AG20443 (cell line): Measurements from ENCODE around the gene MEGF6.

Experiments
- DNase-seq: peaks from one replicate; pipeline ENCODE4 v3.0.0; 2012; ENCODE audit warnings: low spot score, mixed read lengths

The MEGF6 gene

DNA sequence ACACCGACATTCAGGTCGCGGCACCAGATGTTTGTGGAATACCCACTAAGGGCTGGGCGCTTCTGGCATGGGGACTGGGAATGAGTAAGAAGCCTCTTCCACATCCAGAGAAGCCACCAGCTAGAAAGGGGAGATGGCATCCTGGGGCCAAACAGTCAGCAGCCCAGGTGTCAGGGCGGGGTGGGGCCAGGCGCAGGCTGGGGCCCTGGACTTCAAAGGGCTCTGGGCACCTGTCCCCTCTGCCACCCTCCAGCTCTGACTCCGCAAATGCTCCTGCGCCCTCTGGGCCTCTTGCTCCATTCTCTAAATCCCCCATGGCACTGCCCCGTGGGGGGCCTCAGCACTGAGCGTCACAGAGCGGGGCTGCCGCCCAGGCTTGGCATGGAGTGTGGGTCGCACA is 70.4 kb downstream of the MEGF6 start:
- no peak for DNase-seq

- DNase-seq: no peak
These were observed 71.4 kb downstream of the MEGF6 start for GRCh38 chr1:3539707-3540425.

- no peak for DNase-seq
These were observed 73.9 kb downstream of the MEGF6 start for GRCh38 chr1:3537359-3537758.

DNA sequence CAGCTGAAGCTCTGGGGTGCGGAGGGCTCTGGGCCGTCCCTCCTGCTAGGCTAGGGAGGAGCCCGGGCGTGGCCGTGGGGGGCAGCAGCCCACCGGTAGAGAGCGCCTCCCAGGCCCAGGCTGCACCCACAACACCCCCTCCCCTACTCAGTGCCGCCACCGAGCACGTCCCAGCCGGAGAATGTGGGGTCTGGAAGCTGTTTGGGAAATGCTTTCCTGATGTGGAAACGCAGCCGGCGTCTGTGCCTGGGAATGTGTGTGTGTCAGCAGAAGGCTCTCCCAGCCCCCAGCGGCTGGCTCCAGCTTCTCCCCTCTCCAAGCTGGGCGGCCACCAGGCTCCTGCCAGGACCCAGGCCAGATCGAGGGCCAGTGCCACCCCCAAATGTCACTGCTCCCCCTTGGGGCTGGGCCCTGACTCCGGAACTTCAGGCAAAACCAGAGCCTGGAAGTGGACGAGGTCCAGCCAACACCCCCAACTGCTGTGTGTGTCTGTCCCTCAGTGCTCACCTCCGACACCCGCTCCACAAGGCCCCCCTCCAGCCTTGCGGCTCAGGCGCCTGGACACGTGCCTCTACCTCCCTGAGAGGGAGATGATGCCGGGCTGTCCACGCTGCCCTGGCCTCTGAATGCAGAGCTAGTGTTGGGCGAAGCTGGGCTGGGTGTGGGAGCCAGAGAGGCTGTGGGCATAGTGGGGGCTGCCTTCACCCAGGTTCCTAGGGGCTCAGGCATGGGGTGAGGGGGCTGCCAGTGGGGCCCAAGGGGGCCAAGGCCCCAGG is 74.7 kb downstream of the MEGF6 start:
- DNase-seq: peak; percentile 63

DNA sequence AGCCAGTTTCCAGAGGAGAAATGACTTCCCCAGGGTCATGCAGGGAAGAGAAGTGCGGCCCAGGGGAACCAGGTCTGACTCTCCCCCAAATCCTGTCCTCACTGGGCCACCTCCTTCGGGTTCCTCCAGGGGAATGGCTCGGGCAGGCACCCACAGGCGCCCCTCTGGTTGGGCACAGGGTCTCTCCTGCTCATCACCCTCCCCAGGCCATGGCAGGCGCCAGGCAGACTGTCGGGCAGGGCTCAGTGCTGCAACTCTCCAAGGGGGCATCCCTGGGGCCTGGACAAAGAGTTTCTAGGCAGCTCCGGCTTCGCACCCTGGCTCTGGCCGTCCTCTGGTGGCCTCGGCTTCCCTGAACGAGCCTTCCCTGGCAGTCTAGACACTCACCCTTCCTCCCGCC is 75.6 kb downstream of the MEGF6 start:
- DNase-seq: no peak

DNA sequence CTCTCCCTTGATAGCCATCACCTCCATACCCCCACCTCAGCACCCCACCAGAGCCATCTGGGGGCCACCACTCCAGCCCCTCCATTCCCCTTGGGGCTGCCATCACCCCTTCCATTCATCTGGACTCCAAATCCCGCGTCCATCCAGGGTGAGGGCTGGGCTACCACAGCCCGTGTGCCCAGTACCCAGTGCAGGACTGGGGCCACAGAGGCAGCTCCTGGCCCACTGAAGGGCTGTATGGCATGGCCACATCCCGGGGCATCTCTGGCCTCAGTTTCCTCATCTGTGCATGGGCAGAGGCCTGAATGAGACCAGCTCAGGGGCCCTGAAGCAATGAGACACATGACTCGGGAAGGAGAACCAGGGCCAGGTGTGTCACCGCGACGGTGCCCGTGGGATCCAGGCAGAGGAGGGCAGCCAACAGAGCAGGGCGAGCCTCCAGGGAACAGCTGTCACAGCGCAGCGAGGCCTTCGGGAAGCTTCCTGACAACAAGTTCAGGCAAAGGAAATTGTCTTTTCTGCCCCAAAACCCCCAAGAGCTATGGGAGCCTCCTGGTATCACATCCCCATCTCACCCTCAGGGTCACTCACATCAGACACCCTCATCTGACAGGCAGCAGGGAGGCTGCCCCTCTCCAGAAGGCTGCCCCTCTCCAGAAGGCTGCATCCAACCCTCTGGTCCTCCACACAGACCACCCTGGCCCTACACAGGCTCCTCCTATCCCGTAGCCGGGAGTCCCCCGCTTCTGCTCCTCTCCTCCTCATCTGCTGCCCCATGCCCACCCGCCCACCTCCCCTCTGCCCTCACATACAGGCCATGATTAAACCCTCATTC is 76.3 kb downstream of the MEGF6 start:
- DNase-seq: no peak

GRCh38 chr1:3533067-3534048 is 78.0 kb downstream of the MEGF6 start:
- DNase-seq: no peak

- no peak for DNase-seq
These were observed 79.4 kb downstream of the MEGF6 start for GRCh38 chr1:3531928-3532327.

- DNase-seq: peak; percentile 95
These were observed 80.1 kb downstream of the MEGF6 start for GRCh38 chr1:3530926-3531818.

DNA sequence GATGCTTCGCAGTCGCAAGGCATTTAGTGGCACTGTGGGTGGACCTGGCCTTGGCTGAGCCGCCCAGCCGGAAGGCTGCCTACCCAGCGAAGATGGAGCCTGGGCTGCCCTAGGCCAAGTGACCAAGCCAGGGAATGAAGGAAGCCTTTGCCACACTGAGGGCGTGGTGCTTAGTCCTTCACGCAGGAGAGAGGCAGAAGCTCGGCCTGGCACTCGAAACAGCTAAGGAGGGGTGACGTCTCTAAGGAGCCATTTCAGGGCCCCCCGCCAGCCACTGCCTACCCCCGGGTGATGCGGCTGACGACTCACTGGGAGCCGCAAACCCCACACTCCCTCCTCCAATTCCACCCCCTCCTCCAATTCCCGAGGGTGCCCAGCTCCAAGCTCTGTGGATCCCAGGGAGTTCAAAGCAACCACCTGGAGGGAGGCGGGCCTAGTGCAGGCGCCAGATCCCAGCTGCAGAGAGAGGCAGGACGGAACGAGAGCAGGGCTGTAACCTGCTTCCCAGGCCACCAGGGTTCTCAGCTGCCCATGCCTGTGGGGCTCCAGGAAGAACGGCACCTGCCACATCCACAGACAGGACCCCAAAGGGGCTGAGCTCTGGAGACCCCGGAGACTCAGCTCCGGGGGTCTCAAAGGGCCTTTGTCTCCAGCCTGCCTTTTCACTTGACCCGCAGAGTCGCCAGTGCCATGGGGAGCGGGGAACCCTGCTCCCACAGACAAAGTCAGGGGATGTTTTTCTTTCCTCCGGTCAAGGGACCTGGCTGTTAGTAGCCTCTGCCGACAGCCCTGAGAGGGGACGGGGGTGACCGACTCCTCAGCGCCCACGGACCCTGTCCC is 81.0 kb downstream of the MEGF6 start:
- DNase-seq: peak; percentile 43

- DNase-seq: no peak
These were observed 82.1 kb downstream of the MEGF6 start for GRCh38 chr1:3529099-3529729.

DNA sequence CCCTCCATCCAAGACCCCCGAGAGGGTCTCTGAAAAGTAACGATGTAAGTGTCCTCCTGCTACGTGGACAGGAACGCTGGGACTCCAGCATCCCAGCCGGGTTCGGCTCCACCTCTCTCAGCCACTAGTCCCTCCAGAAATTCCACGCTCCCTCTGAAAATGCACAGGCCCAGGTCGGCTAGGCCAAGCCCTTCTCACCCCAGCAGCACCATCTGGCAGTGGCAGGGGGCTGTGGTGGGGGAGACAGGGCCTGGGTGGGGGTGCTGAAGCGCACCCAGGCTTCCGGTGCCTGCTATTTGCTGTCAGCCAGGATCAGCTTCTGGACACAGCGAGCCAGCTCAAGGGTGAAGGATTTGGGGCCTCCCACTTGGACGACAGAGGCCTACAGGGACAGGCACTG is 83.5 kb downstream of the MEGF6 start:
- DNase-seq: no peak

DNA sequence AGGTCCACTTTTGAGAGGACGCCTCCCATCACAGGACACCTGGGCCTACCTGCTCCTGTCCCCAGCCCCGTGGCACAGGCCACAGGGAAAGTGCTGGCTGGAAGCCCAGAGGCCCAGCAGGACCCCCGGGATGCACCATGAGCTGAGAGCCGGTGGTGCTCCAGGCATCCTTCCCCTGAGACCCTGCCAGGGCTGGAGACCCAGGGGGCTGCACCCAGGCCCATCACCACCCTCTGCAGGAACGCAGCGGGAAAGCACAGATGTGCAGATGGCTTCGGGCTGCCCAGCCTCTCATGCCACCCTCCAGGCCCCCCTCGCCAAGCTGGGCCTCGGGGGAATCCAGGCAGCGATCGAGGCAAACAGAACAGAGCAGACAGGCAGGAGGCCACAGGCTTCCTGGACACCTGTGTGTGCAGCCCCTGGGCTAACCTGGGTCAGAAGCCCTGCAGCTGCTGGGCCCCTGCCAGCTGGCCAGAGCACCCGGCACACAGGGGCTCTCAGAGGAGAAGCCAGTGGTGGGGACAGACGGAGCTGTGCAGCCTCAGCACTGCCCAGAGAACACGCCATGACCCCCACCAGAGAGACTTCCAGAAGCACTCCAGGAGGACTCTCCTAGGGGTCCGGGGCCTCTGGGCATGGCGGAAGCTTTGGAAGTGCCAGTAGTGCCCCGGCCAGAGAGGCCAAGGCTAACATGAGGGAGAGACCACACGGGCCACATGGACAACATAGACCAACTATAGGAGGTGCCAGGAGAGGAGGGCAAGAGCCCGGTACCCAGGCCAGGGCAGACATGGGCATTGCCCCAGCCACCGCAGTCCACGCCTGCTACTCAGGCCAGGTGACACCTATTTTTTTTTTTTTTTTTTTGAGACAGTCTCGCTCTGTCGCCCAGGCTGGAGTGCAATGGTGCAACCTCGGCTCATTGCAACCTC is 85.5 kb downstream of the MEGF6 start:
- DNase-seq: no peak

DNA sequence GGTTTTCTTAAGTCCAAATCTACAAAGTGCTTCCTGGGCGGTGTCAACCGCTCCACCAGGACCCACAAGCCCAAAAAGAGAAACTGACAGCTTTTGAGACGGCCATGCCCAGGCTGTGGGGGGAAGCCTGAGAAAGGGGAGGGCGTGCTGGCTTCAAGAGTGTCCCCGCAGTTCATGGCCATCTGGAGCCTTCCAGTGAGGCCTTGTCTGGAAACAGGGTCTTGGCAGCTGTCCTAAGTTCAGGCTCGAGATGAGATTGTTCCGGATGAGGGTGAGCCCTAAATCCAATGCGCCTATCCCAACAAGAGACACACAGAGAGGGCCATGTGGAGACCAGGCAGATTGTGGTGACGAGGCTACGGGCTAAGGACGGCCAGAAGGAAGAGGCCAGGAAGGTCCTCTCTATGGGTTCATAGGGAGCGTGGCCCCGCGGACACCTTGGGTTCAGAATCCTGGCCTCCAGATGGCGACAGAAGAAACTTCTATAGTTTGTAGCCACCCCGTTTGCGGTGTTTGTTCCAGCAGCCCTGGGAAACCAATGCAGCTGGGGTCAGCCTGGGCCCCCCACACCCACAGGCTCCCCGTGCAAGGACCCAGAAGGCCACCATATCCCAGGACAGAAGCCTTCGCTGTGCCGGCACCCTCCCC is 86.6 kb downstream of the MEGF6 start:
- no peak for DNase-seq

- DNase-seq: no peak
These were observed 87.3 kb downstream of the MEGF6 start for GRCh38 chr1:3523980-3524379.

GRCh38 chr1:3522564-3523265 is 88.6 kb downstream of the MEGF6 start:
- DNase-seq: peak; percentile 95

GRCh38 chr1:3522112-3522511 is 89.2 kb downstream of the MEGF6 start:
- no peak for DNase-seq
